IMR-90 (cell line): ENCODE results near the gene ACP6. TPM values are rescaled to one million over a fixed set of nuclear protein-coding genes. Genes with fewer than 3 reads are reported as not detected.

ENCODE experiments used
- ATAC-seq: fragments of 200-7000 bp; cut with Tn5 transposase; 2 replicates; pipeline ENCODE4 v1.9.1; 2020; ENCODE audit warnings: low read depth, mild to moderate bottlenecking, moderate library complexity
- BruUV-seq: library from RNA; stranded (reverse); fragments of 400-500 nt; replicated peaks from 2 replicates; lab custom pipeline; 2021; lab: Mats Ljungman, UMichigan
- CTCF ChIA-PET: fragments of 300-600 bp; formaldehyde crosslinking; extraction: SDS; loops from one replicate; lab custom pipeline; 2021; ENCODE audit warnings: antibody characterized with exemption; lab: Yijun Ruan, JAX
- POLR2A ChIA-PET: fragments of 300-600 bp; sonication (Branson Sonifier 250); formaldehyde crosslinking; loops from one replicate; lab custom pipeline; 2022; ENCODE audit warnings: antibody characterized with exemption; ENCODE audit not compliant: unreplicated experiment; lab: Charles Lee
- DNase-seq: peaks from one replicate; pipeline ENCODE4 v3.0.0; 2013
- H2AFZ ChIP-seq: replicated peaks from 2 replicates; pipeline ENCODE3; 2013; ENCODE audit warnings: low read length, mild to moderate bottlenecking; ENCODE audit not compliant: poor library complexity
- H2AK5ac ChIP-seq: 2 replicates; pipeline ENCODE4 v1.6.1; 2013; ENCODE audit warnings: low read depth, low read length, inconsistent platforms
- H2AK9ac ChIP-seq: replicated peaks from 2 replicates; pipeline ENCODE3; 2013; ENCODE audit warnings: mild to moderate bottlenecking, low read depth, low read length, moderate library complexity; ENCODE audit not compliant: poor library complexity
- H2BK120ac ChIP-seq: 2 replicates; pipeline ENCODE4 v1.6.1; 2013; ENCODE audit warnings: low read depth, low read length, inconsistent platforms
- H2BK15ac ChIP-seq: 3 replicates; pipeline ENCODE4 v1.6.1; 2013; ENCODE audit warnings: low read depth, low read length, inconsistent platforms
- H2BK20ac ChIP-seq: 2 replicates; pipeline ENCODE4 v1.6.1; 2013; ENCODE audit warnings: low read depth, mild to moderate bottlenecking, inconsistent platforms, low read length, moderate library complexity
- H2BK5ac ChIP-seq: 2 replicates; pipeline ENCODE4 v1.6.1; 2013; ENCODE audit warnings: mild to moderate bottlenecking, low read depth, low read length, inconsistent platforms; ENCODE audit not compliant: poor library complexity, severe bottlenecking
- H3K14ac ChIP-seq: replicated peaks from 2 replicates; pipeline ENCODE4 v1.6.1; 2013; ENCODE audit warnings: low read depth, low read length, inconsistent platforms
- H3K18ac ChIP-seq: 2 replicates; pipeline ENCODE4 v1.6.1; 2013; ENCODE audit warnings: low read depth, low read length, control low read depth
- H3K23ac ChIP-seq: 2 replicates; pipeline ENCODE4 v1.6.1; 2013; ENCODE audit warnings: low read depth, low read length, inconsistent platforms
- H3K27ac ChIP-seq: 2 replicates; pipeline ENCODE4 v1.5.1; 2013; ENCODE audit warnings: mild to moderate bottlenecking, control low read depth, low read length; ENCODE audit not compliant: insufficient read depth
- H3K27me3 ChIP-seq: 2 replicates; pipeline ENCODE4 v1.6.1; 2013; ENCODE audit warnings: low read length; ENCODE audit not compliant: control insufficient read depth, insufficient read depth
- H3K36me3 ChIP-seq: 2 replicates; pipeline ENCODE4 v1.6.1; 2013; ENCODE audit warnings: low read length, mixed read lengths; ENCODE audit not compliant: control insufficient read depth, insufficient read depth
- H3K4ac ChIP-seq: 2 replicates; pipeline ENCODE4 v1.6.1; 2013; ENCODE audit warnings: low read depth, low read length, inconsistent platforms
- H3K4me1 ChIP-seq: 2 replicates; pipeline ENCODE4 v1.6.1; 2013; ENCODE audit warnings: low read length, mixed read lengths; ENCODE audit not compliant: control insufficient read depth, insufficient read depth
- H3K4me2 ChIP-seq: 2 replicates; pipeline ENCODE4 v1.6.1; 2013; ENCODE audit warnings: low read depth, mild to moderate bottlenecking, control low read depth, low read length, moderate library complexity
- H3K4me3 ChIP-seq: 2 replicates; pipeline ENCODE4 v1.5.1; 2013; ENCODE audit warnings: low read depth, mild to moderate bottlenecking, control low read depth, low read length, moderate library complexity; ENCODE audit not compliant: insufficient read depth
- H3K56ac ChIP-seq: 2 replicates; pipeline ENCODE4 v1.6.1; 2013; ENCODE audit warnings: low read length, inconsistent platforms; ENCODE audit not compliant: insufficient read depth; ENCODE audit errors: extremely low read depth
- H3K79me1 ChIP-seq, 2 experiments: 2 replicates each; pipeline ENCODE4 v1.6.1; 2013; ENCODE audit warnings: low read length in 2 of 2, inconsistent platforms in 1 of 2, low read depth in 1 of 2
- H3K9ac ChIP-seq: 2 replicates; pipeline ENCODE4 v1.6.1; 2013; ENCODE audit warnings: low read depth, low read length, control low read depth
- H3K9me1 ChIP-seq: 2 replicates; pipeline ENCODE4 v1.6.1; 2013; ENCODE audit warnings: low read length, inconsistent platforms; ENCODE audit not compliant: insufficient read depth
- H3K9me3 ChIP-seq: 2 replicates; pipeline ENCODE4 v1.6.1; 2013; ENCODE audit warnings: low read length; ENCODE audit not compliant: control insufficient read depth, insufficient read depth
- H4K20me1 ChIP-seq: 2 replicates; pipeline ENCODE4 v1.6.1; 2013; ENCODE audit warnings: low read length, inconsistent platforms; ENCODE audit not compliant: insufficient read depth
- H4K5ac ChIP-seq: 2 replicates; pipeline ENCODE4 v1.6.1; 2013; ENCODE audit warnings: mild to moderate bottlenecking, low read depth, low read length, control low read depth
- H4K8ac ChIP-seq, 2 experiments: 2 replicates each; pipeline ENCODE4 v1.6.1; 2013; ENCODE audit warnings: low read depth in 2 of 2, low read length in 2 of 2, control low read depth in 1 of 2, inconsistent platforms in 1 of 2
- H4K91ac ChIP-seq: 2 replicates; pipeline ENCODE4 v1.6.1; 2013; ENCODE audit warnings: low read depth, low read length, inconsistent platforms; ENCODE audit not compliant: insufficient read depth
- MAZ ChIP-seq: IDR thresholded peaks from 2 replicates; pipeline ENCODE4 v1.6.1; 2012; ENCODE audit warnings: low read depth, mild to moderate bottlenecking, low read length, improper control_type of control experiment, moderate library complexity, borderline replicate concordance
- RCOR1 ChIP-seq: IDR thresholded peaks from 2 replicates; pipeline ENCODE4 v1.6.1; 2012; ENCODE audit warnings: mild to moderate bottlenecking, low read length, improper control_type of control experiment; ENCODE audit not compliant: insufficient replicate concordance
- WGBS, 2 experiments: methylation state at CpG; one replicate each; pipeline versions ENCODE4 v1.1.5 to v1.1.7; 2013; ENCODE audit warnings: missing lambda C conversion rate in 2 of 2; ENCODE audit not compliant: insufficient read length in 1 of 2; ENCODE audit errors: extremely low coverage in 2 of 2; 5-methylcytosine and 5-hydroxymethylcytosine counted together
- dilution Hi-C: fragments of 300-500 bp; cut with HindIII; formaldehyde crosslinking; loops from one replicate; pipeline ENCODE4 v1.14.3; 2018; ENCODE audit warnings: low sequenced_read_pairs; ENCODE audit not compliant: unreplicated experiment
- in situ Hi-C: fragments of 300-500 bp; cut with MboI; formaldehyde crosslinking; loops from 3 replicates; pipeline ENCODE4 v1.14.3; 2019; ENCODE audit warnings: low sequenced_read_pairs, inconsistent platforms, mixed read lengths
- intact Hi-C: fragments of 100-400 bp; cut with micrococcal nuclease; formaldehyde crosslinking; loops from 2 replicates; pipeline ENCODE4 v1.10.0; 2022
- polyA plus RNA-seq, 3 experiments: library from polyadenylated mRNA; depleted of rRNA; stranded (reverse); fragments of >200 nt; gene quantifications; 2 replicates each; pipeline ENCODE4 v1.2.3, GENCODE V29; 2012; ENCODE audit warnings: low replicate concordance in 1 of 3
- total RNA-seq: library from RNA; depleted of rRNA; stranded (reverse); fragments of >200 nt; gene quantifications from 2 replicates; pipeline ENCODE4 v1.2.3, GENCODE V29; 2012
- TF ChIP-seq, protein P1 (sequence below): fragments of 150-350 bp; IDR thresholded peaks from 2 replicates; pipeline ENCODE4 v1.6.1; 2016; ENCODE audit warnings: low read depth, mild to moderate bottlenecking, low read length, moderate library complexity, borderline replicate concordance
- TF ChIP-seq, protein P2 (sequence below): fragments of 150-350 bp; IDR thresholded peaks from 2 replicates; pipeline ENCODE4 v1.6.1; 2017; ENCODE audit warnings: mild to moderate bottlenecking, antibody characterized with exemption, low read length, low read depth

The ACP6 gene
- total and polyA plus RNA-seq, 2 of the 4 experiments (the other 2 are of a cell fraction), result 2.5 to 8.2 TPM

DNA sequence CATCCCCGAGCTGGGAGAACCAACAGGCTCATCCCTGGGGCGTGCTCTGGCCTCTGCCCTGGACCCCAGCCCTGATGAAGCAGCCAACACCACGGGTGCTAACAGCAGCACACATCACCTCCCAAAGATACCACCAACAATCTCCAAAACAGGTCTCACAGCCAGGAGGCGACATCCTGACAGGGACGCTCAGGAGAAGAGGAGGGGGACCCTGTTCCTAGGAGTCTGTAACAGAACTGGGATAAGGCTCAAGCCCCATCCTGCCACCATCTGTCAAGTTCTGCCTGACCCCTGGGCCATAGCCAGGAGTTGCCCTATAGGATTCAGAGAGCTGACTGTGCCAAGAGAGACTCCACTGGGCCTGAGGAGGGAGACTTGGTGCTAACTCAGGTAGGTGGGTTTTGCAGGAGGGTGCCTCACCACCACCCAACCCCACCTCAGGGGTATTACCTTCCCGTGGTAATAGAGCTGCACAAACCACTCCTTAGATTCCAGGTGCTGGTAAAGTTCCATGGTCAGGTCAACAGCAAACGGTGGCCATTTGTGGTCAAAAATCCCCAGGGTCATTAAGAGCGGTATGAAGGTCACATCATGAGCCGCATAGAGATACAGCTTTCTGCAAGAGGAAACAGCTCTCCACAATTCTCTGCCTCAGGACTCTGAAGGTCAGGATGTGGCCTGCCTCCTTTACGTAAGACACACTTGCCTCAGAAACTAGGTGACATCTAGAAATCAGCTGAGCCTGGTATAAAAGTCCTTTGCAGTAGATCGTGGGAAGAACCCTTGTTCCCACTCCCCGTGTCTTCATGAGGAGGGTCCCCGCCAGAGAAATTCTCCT is 22.3 kb downstream of the ACP6 start:
- Histone ChIP-seq H3K9ac (no peak overlapping the region), H3K9me3 (no peaks in the 10 kb centered on the region), H3K4me2 (no peak overlapping the region), H2AK5ac (no peak overlapping the region), H3K79me1 (no peaks in the 10 kb centered on the region), H4K20me1 (no peaks in the 10 kb centered on the region), H4K5ac (no peak overlapping the region), H3K4me1 (no peaks in the 10 kb centered on the region), H2BK120ac (no peak overlapping the region), H2AFZ (no peak overlapping the region), H3K14ac (no peak overlapping the region), H2AK9ac (no peak overlapping the region), H3K18ac (no peak overlapping the region), H4K8ac (no peak overlapping the region), H2BK20ac (no peak overlapping the region), H3K56ac (no peak overlapping the region), H4K91ac (no peak overlapping the region), H3K27ac (no peak overlapping the region), H2BK5ac (no peak overlapping the region), H3K9me1 (no peaks in the 10 kb centered on the region; the same call in 1 of the 2 replicates), H3K4ac (no peak overlapping the region), H2BK15ac (no peak overlapping the region), H3K27me3 (no peaks in the 10 kb centered on the region), H3K23ac (no peak overlapping the region), H3K36me3 (peaks cover 28% of the 10 kb centered on the region), H3K4me3 (no peak overlapping the region)
- ATAC-seq (no peak), DNase-seq (no peak)
- in situ Hi-C loops, result no loop called here
- dilution Hi-C loops, result no loop called here
- ChIA-PET CTCF (no interaction called here), POLR2A (no interaction called here)
- WGBS, 2 experiments, result 95% methylated on average over 4 of the region's 13 CpGs; no CpG with 5 or more reads in 1 of the 2 experiments
- intact Hi-C loops, result no loop called here
- no TSS peak for BruUV-seq
- TF ChIP-seq, protein P1, sequence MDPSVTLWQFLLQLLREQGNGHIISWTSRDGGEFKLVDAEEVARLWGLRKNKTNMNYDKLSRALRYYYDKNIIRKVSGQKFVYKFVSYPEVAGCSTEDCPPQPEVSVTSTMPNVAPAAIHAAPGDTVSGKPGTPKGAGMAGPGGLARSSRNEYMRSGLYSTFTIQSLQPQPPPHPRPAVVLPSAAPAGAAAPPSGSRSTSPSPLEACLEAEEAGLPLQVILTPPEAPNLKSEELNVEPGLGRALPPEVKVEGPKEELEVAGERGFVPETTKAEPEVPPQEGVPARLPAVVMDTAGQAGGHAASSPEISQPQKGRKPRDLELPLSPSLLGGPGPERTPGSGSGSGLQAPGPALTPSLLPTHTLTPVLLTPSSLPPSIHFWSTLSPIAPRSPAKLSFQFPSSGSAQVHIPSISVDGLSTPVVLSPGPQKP, result no peak
- no peak for TF ChIP-seq MAZ
- TF ChIP-seq, protein P2, sequence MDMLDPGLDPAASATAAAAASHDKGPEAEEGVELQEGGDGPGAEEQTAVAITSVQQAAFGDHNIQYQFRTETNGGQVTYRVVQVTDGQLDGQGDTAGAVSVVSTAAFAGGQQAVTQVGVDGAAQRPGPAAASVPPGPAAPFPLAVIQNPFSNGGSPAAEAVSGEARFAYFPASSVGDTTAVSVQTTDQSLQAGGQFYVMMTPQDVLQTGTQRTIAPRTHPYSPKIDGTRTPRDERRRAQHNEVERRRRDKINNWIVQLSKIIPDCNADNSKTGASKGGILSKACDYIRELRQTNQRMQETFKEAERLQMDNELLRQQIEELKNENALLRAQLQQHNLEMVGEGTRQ, result no peak
- no peak for TF ChIP-seq RCOR1
